HG02943 (cell line): ENCODE results near the gene TNFAIP3.
"Not testable (repeated sequence)": the region's sequence is repeated elsewhere in the genome, so short reads cannot be mapped to it uniquely, and the experiment has no call there.

Source experiments
- ATAC-seq: cut with Tn5 transposase; IDR thresholded peaks from one replicate; pipeline ENCODE4 v1.9.1; 2021; ENCODE audit warnings: mild to moderate bottlenecking, low read depth, moderate library complexity; ENCODE audit not compliant: unreplicated experiment

TNFAIP3 gene

DNA sequence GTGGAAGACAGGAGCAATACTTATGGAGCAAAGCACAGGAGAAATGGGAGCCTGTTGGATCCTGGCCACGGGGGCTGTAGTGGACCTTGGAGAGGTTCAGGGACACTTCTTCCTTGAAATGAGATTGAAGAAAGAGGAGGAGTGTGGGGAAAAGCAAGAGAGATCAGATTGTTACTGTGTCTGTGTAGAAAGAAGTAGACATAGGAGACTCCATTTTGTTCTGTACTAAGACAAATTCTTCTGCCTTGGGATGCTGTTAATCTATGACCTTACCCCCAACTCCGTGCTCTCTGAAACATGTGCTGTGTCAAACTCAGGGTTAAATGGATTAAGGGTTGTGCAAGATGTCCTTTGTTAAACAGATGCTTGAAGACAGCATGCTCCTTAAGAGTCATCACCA is 22.7 kb upstream of the TNFAIP3 start:
- ATAC-seq: not testable (repeated sequence)

DNA sequence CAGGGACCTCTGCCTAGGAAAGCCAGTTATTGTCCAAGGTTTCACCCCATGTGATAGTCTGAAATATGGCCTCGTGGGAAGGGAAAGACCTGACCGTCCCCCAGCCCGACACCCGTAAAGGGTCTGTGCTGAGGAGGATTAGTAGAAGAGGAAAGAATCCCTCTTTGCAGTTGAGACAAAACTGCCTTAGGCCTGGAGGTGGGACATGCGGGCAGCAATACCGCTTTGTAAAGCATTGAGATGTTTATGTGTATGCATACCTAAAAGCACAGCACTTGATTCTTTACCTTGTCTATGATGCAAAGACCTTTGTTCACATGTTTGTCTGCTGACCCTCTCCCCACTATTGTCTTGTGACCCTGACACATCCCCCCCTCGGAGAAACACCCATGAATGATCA is 22.3 kb upstream of the TNFAIP3 start:
- ATAC-seq: not testable (repeated sequence)

DNA sequence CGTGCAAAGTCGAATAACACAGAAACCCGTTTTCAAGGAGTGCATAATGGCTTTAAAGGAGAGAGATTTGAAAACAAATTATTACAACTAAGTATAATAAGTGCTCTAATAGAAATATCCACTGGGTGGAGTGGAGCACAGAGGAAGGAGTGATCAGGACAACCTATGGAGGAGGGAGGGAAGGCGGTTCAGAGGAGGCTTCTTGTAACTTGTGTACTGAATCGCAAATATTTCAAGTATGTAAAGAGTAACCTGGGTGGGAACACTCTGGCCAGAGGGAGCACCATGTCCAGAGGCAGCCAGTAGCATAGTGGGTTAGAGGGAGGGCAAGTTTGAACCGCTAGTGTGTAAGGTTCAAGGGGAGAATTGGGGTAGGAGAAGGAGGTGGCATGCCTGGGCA is 21.6 kb upstream of the TNFAIP3 start:
- ATAC-seq: no peak

DNA sequence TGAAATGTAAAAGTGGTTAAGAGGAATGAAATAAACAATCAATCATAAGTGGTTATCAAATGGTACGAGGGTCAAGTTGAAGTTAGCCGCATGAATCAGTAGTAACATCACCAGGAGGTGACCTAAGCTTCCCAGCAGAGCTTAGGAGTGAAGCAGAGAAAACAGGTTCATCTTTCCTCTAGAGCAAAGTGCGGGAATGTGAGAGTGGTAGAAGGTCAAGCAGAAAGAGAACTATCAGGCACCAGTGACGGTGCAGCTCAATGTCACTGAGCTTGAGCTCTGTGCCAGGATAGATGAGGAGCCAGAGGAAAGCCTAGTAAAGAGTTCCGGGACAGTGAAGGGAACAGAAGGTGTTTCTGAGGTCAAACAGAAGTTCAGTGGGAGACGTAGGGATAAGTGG is 20.8 kb upstream of the TNFAIP3 start:
- no peak for ATAC-seq

DNA sequence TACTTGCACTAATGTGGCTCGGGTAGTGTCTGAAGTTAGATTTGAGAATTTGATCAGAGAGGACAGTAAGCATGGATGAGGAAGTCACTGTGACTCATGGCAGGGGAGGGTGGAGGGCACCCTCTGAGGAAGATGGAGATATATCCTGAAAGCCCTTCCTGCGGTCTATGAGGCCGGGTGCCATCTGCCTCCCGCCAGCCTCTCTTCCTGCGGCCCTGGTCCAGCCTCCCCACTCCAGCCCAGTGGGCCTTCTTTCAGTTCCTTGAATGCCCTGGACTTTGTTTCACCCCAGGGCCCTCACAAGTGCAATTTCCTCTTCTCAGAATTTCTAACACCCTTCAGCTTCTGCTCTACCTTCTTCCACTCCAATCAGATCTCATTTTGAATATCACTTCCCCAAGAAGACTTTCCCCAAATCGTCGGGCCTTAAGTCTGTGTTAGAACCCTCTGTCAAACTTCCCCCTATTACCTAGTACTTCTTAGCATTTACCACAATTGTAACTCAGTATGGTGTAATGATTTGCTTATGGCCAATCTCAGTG is 20.2 kb upstream of the TNFAIP3 start:
- no peak for ATAC-seq

DNA sequence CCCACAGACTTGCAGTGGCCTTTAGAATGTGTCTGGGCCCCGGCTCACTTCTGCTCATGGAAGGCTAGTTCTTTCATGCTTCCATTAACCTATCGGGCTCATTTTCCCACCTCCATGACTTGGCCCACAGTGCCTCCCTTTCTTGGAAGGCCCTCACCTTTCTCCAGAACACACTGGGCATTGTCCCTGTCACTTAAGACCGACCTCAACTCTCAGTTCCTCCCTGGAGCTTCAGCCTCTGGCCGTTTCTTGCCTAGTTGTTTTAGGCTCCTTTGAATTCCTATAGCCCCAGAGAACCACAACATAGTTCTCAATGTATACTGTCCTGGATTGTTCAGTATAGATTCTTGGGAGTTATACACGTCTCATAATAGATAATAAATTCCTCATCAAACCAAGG is 19.3 kb upstream of the TNFAIP3 start:
- ATAC-seq: no peak

DNA sequence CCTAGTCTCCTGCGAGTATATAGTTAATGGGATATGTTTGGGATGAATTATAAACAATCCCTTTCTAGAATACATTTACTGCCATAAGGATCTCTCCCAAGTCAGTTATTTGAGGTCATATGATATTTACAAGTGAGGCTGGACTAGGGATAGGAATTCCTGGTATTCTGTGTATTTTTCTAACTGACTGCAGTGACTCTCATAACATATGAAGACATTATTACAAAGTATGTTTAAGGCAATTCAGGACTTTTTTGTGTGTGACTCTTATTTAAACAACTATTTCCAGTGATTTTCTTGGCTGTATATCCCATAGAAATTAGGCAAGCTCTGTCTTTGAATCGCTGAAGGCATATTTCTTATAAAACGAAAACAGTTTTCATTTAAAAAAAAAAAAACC is 18.4 kb upstream of the TNFAIP3 start:
- no peak for ATAC-seq

DNA sequence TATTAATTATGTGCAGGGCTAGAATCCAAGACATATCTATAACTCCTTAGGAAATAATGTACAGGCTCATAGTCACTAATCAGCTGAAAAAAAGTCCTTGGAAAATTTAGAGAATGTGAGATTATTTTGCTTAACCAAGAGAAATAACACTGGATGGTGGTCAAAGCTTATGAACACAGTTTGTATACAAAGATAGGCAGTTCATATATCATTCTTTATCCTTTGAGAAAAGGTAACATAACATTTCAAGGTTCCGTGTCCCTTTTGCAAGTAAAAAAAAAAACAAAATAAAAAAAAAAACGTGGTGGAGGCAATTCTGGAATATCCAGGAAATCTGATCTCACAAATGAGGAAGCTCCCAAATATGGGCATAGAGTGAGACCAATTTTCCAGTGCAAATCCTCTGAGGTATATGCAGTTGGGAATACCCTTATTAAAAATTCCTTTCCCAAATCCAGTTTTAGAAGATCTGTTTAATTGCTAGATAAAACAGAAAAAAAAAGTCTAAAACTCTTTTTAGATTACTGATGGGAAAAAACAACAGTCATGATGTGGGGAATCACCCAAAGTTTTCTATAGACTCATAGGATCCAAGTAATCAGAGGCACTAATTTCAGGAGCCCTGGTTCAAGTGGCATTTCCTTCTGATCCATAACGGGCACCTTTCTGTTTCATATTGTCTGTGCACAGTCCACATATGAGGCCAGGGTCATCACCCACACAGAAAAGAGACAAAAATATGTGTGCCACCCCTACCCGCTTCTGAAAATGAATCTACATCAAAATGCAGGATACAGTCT is 17.7 kb upstream of the TNFAIP3 start:
- ATAC-seq: no peak

DNA sequence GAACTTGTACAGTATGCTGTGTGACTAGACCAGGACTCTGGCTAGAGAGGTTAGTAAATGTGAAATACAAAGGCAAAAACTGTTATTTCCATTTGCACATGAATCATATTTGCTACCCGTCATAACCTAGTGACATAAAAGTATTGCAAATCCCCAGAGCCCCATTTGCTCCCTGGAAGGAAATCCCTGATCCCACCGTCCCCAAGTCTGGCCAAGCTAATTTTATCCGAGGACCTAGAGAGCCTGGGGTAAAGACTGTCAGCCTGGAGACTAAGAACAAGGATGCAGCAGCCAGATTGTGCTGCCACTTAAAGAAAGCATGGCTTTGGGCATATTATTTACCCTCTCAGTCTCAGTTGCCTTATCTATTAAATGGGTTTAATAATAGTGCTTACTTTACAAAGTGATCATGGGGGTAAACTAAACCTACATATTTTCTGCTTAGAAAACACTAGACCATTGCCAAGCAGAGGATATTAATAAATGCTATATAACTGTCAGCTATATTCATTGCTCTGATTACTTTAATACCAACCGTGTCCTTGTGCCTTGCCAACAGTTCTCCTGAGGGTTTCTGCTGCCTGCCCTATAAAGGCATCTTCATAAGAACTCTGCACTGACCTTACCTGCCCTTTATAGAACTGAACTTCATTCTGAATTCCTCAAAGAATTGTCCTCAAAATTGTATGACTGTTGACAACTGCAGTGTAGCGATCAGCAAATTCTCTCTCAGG is 16.9 kb upstream of the TNFAIP3 start:
- no peak for ATAC-seq

DNA sequence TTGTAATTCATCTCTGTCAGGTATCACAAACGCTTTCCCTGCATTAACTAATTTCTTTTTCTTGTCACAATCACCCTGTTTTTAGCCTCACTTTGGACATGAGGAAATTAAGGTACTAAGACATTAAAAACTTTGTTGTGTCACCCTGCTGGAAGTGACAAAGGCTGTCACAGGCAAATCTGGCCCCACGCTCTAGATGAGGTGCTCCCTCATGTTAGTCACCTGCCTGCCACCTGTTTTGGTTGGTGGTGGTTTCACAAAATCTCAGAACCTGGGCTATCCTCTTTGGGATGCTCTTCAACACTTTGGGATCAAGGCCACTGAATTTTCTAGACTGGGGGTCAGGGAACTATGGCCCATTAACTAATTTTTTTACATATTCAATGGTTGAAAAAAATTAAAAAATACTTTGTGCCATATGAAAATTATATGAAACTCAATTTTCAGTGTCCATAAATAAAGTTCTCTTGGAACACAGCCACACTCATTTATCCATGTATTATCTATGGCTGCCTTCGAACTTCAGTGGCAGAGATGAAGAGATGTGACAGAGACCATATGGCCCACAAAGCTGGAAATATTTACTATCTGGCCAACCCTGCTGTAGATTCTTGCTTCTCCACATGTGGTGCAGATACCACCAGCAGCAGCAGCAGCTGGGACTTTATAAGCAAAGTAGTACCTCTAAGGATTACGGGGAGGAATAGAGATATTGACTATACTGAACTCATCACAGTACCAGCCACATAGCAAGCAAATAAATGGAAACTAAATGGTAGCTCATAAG is 16.1 kb upstream of the TNFAIP3 start:
- ATAC-seq: no peak

DNA sequence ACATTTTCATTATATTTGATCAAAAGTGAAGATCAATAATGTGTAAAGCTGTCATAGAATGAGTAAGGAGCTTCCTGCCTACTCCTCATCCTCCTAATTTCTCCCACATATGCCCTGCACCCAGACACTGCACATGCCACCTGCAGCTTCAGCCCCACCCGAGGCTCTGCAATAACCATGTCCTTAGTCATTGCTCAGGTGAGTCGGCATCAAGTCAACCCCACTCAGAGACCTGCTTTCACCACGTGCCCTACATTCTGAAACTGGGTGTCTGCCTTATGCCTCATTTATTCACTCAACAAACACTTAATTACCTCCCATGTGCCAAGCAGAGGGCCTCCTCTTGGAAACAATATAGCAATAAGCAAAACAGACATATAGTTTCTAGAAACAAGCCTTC is 15.4 kb upstream of the TNFAIP3 start:
- no peak for ATAC-seq

DNA sequence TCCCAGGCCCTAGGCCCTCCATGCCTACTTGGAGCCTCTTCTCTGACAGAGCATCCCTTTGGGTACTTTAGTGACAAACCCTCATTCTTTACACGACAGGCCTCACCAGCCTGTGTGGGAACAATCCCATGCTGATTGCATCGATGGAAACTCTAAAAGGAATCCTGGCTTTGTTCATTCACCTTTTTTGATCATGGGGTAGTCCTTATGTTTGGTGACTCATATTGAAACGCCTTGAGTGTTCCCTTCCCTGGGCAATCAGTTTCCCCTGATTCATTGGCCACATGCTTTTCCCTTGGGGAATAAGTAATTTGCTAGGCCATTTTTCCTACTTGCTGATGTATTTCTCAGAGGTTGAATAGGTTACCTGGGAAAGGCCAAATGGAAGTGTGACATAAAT is 14.7 kb upstream of the TNFAIP3 start:
- no peak for ATAC-seq

DNA sequence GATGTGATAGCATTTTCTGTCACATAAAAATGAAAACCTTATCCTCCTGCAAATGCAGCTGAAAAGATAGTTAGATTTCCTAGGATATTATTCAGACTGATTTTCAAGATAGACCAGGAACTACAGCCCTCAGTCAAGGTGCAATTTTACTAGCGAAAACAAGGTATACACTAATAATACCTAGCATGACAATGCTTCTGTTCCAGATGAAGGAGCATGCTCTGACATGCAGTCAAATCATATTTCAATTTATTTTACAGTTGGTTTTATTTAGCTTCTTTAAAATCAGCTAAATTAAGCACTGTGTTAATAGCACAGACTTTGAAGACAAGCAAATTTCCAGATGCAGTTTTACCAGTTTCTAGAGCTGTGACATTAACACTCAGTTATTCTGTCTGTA is 14.2 kb upstream of the TNFAIP3 start:
- no peak for ATAC-seq

DNA sequence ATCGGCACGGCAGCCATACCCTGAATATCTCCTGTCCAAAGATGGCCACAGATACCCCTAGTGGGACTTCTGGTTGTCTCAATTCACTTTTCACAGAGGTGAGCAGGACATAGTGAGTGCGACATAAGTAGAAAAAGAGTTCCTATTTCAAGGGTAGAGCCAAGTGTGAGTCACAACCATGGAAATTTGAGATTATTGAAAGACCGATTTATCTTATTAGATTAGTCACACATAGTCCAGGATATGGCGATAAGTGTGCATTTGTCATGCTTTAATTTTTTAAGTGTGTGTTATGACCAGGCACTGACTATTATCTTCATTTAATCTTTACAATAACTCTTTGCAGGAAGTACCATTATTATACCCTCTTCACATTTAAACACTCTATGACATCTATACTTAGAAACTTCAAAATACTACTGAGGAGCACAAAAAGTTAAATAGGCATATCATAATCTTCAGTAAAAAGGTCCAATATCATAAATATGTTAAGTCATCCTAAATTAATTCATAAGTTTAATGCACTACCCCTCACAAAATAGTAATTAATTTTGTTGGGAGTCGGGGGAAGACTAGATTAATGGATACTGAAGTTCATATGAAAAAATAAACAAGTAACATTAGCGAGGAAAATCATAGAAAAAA is 13.4 kb upstream of the TNFAIP3 start:
- ATAC-seq: no peak

DNA sequence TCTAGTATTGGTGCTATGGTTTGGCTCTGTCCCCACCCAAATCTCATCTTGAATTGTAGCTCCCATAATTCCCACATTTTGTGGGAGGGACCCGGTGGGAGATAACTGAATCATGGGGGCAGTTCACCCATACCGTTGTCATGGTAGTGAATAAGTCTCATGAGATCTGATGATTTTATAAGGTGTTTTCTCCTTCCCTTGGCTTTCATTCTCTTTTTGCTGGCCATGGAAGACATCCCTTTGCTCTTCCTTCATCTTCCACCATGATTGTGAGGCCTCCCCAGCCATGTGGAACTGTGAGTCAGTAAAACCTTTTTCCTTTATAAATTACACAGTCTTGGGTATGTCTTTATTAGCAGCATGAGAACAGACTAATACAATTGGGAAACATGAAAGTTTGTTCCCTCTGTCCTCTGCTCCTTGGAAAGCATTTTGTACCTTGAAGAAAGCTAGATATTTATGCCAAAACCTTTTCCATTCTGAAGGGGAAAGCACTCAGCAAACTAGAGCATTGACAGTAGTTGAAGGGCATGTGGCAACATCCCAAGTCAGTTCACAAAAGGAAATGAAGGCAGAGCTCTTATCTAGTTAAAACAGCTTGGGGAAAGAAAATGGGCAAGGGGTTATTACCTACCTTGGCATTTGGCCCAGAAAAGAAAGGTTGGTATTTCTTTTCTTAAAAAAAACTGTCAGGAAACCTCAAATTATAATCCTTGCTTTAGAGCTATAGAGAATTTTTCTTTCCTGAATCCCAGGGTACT is 10.7 kb upstream of the TNFAIP3 start:
- no peak for ATAC-seq

DNA sequence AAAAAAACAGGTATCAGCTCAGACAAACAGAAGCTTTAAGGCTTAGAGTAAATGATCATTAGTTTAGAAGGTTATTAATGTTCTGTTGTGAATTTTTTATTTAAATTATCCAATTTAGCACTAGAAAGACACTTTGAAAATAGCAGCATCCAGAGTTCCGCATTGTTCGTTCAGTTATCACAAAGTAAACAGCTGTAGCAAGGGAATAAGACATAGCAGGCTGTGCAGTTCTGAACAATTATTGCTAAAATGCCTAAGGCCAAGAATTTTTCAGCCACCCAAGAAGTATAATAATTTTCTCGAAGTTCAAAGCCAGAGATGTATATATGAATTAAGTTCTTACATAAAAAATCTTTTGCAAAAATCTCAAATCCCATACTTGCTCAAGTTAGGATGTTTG is 8.0 kb upstream of the TNFAIP3 start:
- ATAC-seq: no peak

DNA sequence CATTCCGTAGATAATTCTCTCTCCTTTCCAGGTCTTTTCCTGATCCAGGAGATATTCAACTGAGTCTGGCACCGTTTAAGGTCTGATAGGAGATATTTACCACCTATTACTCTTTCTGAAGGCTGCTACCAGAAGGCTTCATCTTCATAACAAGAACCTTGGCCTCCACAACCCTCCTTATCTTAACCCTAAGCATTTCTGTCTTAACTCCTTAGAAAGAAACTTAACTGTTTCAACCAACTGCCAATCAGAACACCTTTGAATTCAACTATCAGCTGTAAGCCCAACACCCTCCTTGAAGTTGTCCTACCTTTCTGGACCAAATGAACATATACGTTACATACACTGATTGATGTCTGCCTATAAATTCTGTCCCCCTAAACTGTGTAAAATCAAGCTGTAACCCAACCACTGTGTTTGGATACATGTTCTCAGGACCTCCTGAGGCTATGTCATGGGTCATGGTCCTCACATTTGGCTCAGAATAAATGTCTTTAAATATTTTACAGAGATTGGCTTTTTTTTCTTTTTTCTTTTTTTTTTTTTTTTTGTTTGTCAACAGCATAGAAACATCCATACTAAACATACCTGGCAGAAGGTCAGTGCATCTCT is 6.6 kb upstream of the TNFAIP3 start:
- no peak for ATAC-seq

DNA sequence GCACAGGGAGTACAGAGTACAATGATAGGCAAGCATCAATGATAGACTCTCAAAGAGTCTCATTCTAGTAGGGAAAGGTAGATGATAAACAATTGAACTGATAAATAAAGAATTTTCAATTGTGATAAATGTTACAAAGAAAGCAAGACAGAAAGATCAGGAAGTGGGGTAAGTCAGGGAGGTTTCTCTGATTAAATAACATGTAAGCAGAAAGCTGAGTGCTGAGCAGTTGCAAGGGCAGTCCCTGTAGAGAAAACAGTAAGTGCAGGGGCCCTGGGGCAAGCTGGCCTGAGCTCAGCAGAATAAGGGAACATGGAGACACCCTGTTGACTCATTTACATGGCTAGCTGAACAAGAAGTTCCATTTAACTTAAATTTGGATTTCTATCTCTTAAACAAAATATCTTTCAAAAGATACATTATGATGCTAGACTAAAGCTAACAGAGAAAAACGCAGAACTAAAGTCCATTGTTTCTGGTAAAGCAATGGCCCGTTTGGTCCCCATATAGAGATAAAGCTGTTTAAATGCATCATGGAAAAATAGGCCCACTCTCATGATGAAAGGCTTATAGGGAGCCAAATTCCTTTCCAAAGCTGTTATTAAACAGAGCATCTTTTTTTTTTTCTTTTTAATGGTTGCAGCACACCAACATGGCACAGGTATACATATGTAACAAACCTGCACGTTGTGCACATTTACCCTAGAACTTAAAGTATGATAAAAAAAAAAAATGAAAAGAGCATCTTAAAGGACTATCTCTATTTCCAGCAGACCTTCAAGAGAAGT is 5.3 kb upstream of the TNFAIP3 start:
- ATAC-seq: no peak
